K562 (cell line): ENCODE measurements around the gene ZNF546. TPM values are rescaled to one million over a fixed set of nuclear protein-coding genes. Genes with fewer than 3 reads are reported as not detected.
A peak's percentile ranks its signal among the peaks of the same experiment; 100 is the strongest.

ENCODE experiments used
- CBX3 ChIP-seq, 2 experiments: IDR thresholded peaks; 1 replicate in 1 of 2; 2 replicates in 1 of 2; pipeline ENCODE4 v1.6.1; 2012; ENCODE audit warnings: inconsistent platforms in 2 of 2, low read length in 2 of 2, borderline replicate concordance in 1 of 2, control low read depth in 1 of 2
- CBX5 ChIP-seq: IDR thresholded peaks from 2 replicates; pipeline ENCODE4 v1.6.1; 2014; ENCODE audit warnings: low read depth, borderline replicate concordance
- HOMEZ ChIP-seq: fragments of 250-450 bp; sonication (Bioruptor Pico); IDR thresholded peaks from 2 replicates; pipeline ENCODE4 v1.4.0; 2020; ENCODE audit warnings: mild to moderate bottlenecking, moderate library complexity
- MGA ChIP-seq: fragments of 450-650 bp; IDR thresholded peaks from 2 replicates; pipeline ENCODE4 v1.6.1; 2016; ENCODE audit warnings: mild to moderate bottlenecking, moderate library complexity
- NRF1 ChIP-seq, 2 experiments: fragments of 450-650 bp; IDR thresholded peaks in 1 of 2; conservative IDR thresholded peaks in 1 of 2; 2 replicates each; pipeline ENCODE4 v1.6.1; 2014; ENCODE audit warnings: mild to moderate bottlenecking in 2 of 2
- TRIM24 ChIP-seq, 2 experiments: fragments of 450-650 bp; IDR thresholded peaks; 2 replicates each; pipeline ENCODE4 v1.6.1; 2016
- TRIM28 ChIP-seq: fragments of 450-650 bp; IDR thresholded peaks from 2 replicates; pipeline ENCODE4 v1.6.1; 2017
- polyA plus RNA-seq, 8 experiments: library from polyadenylated mRNA; depleted of rRNA in 4 of 8; stranded (reverse) in 5 of 8; unstranded in 3 of 8; fragments of >200 nt; fragmentation: Nextera tagmentation in 2 of 8; fragmentation: Illumina TruSeq in 1 of 8; extraction: Ambion mirVana in 2 of 8; extraction: Trizol in 1 of 8; gene quantifications; 2 replicates each; pipeline versions ENCODE4 v1.2.1 to v1.2.3, GENCODE V29; 2011 to 2014; ENCODE audit warnings: inconsistent platforms in 1 of 8, missing spikeins in 1 of 8
- total RNA-seq, 7 experiments: library from RNA; depleted of rRNA in 6 of 7; stranded (reverse); fragments of >200 nt in 6 of 7; fragmentation: Illumina TruSeq in 2 of 7; extraction: Trizol in 2 of 7; gene quantifications; 2 replicates each; pipeline versions ENCODE4 v1.2.1 to v1.2.3, GENCODE V29; 2011 to 2021; ENCODE audit warnings: low replicate concordance in 1 of 7

The ZNF546 gene
- total and polyA plus RNA-seq, 9 of the 15 experiments (the other 6 are each of a cell fraction or from before 2014, with no cell fraction given), result 0.73 to 5.1 (median 2.2) TPM

DNA sequence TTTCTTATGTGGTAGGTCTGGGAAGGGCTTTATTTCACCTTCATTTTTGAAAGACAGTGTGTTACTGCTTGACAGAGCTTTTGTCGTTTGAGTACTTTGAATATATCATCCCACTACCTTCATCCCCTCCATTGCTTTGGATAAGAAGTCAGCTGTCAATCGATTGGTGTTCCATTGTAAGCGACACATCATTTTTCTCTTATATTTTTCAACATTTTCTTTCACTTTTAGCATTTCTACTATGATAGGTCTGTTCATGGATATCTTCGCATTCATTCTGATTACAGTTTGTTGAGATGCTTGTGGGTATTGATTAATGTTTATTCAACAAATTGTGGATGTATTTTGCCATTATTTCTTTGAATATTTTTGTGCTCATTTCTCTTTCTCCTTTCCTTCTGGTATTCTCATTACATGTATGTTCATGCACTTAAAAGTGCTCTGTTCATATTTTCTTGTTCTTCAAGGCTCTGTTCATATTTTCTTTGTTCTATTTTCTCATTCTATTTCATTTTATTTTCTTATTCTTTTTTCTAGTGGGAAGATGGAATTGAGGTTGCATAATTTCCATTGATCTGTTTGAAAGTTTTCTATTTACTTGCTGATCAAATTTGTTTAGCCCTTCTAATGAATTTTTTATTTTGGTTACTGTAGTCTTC is 29.2 kb downstream of the ZNF546 start (continued):
- peak; percentile 12; the same call in 1 of the 2 replicates for TF ChIP-seq MGA
- TF ChIP-seq NRF1 (conservative IDR thresholded peaks at IDR 0.05 in 1 of 2, IDR thresholded peaks at IDR 0.05 in 1 of 2), result no peak
- no peak for TF ChIP-seq HOMEZ (CRISPR knock-in tag)
- TF ChIP-seq TRIM24 (IDR thresholded peaks at IDR 0.05), result peak in 1 of 2 experiments; percentile 50; a peak in 2 of 4 replicates
- TF ChIP-seq CBX3 (IDR thresholded peaks at IDR 0.05; ENCODE audit: borderline replicate concordance in 1 of 2, low read length in 2 of 2), result peak in 1 of 2 experiments; percentile 98; a peak in 2 of 3 replicates
- peak; percentile 89 for TF ChIP-seq TRIM28
- peak; percentile 93 for TF ChIP-seq CBX5
